ENCODE measurements around the gene DHX30.

DNA sequence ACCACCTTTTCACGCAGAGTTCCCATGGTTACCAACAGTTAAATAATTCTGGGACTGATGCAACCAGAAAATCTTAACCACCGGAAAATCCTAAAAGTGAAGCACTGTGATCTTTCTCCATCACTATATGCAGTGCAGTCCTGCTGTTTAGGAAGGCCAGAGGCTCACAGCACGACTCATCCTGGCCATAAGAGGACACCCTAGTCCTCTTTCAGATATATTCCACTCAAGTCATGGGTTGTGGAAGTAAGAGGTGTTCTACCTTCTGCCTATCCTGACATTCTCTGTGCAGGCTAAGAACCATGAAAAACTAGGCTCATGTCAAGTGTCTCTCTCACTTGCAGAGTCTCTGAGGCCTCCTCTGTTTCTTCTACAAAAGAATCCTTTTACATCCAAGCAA, 67.2 kb downstream of the DHX30 start:
- TF ChIP-seq, protein P1, sequence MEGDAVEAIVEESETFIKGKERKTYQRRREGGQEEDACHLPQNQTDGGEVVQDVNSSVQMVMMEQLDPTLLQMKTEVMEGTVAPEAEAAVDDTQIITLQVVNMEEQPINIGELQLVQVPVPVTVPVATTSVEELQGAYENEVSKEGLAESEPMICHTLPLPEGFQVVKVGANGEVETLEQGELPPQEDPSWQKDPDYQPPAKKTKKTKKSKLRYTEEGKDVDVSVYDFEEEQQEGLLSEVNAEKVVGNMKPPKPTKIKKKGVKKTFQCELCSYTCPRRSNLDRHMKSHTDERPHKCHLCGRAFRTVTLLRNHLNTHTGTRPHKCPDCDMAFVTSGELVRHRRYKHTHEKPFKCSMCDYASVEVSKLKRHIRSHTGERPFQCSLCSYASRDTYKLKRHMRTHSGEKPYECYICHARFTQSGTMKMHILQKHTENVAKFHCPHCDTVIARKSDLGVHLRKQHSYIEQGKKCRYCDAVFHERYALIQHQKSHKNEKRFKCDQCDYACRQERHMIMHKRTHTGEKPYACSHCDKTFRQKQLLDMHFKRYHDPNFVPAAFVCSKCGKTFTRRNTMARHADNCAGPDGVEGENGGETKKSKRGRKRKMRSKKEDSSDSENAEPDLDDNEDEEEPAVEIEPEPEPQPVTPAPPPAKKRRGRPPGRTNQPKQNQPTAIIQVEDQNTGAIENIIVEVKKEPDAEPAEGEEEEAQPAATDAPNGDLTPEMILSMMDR (conservative IDR thresholded peaks at IDR 0.05), result no peak
- no peak for TF ChIP-seq ZFX (IDR thresholded peaks at IDR 0.05)
